Forelimb muscle (tissue), 1 donor: ENCODE results near the gene PACSIN1. TPM values are rescaled to one million over a fixed set of nuclear protein-coding genes. Genes with fewer than 3 reads are reported as not detected.

Experiments
- DNase-seq: peaks from one replicate; pipeline ENCODE4 v3.0.0-alpha.2; 2013; ENCODE audit warnings: low read depth
- polyA plus RNA-seq: library from polyadenylated mRNA; unstranded; fragments of 120-200 nt; gene quantifications from one replicate; pipeline ENCODE4 v1.2.1, GENCODE V29; 2013; ENCODE audit not compliant: insufficient read length

PACSIN1 gene
- polyA plus RNA-seq, 1 donor: 1.1 TPM

- no peak for DNase-seq
Observed at GRCh38 chr6:34514593-34515472, 49.0 kb downstream of the PACSIN1 start.

DNA sequence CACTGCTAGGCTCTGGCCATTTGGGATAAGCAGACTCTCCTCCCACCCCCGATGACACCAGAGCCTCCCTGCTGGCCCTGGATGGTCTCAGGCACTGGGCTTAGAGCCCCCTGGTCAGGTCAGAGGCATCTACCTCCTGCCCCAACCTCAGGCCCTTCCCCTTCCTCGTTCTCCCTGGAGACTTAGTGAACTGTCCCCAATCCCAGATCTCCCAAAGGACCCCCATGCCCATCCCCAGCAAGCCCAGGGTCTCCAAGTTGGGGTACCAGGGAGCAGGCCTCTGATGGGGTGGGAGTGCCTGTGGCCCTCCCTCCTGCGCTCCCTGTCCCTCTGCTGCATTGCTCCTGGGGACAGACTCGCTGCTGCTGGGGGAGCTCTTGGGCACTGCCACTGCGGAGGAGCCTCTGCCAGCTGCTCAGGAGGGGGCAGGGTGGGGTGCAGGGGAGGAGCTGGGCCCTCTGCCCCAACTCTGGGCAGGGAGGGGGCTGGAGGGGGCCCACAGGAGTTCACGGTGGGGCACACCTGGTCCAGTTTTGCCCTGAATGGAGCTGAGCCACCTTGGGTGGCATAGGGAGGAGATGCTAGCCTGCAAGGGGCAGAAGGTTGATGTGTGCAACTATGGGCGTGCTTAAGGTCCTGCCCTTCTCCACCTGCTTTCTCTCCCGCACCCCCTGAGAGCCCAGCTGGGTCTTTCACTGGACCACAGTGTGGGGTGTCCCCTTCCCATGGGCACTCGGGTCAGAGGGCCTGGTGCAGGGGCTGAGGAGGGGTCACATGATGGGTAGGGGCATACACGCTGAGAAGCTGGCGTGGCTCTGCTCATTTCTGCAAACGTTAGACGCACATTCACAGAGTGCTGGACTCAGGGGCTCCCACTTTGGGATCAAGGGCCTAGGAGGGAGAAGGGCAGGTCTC lies 49.9 kb downstream of the PACSIN1 start:
- DNase-seq: no peak

DNA sequence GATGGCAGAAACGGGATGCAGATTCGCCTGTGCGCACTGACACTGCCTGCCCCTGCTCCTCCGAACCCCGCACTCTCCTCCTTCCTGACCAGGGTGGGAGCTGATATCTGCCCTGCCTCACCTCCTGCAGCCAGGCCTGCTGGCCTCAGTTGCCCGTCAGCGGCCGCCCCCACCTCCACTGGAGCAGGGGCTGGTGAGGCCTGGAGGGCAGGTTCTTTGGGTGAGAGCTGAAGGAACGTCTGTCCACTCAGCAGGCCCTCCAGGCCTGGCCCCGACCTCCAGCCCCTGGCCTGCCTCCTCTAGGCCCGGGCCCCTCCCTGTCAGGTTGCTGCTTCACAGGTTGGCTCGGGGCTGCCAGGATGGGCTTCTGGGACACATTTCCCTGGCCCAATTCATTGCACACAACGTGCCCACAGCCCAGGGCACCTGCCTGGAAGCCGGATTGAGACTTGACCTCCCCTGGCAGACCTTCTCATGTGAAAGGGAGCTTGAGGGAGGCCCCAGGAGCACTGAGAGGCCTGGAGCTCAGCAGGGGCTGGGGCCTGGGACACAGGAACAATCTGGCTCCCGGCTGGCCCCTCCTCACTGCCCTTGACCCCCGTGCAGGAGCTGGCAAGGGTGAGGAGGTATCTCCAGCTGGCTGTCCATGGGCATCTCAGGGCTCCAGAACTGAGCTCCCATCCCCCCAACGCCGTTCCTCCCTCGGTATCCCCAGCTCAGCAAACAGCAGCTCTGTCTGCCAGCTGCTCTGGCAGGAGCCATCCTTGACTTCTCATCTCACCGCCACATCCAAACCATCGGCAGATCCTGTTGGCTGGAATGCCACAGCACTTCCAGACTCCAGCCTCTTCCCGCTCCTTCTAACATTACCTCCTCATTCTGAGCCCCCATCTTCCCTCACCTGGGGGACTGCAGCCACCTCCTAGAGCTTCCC lies 50.8 kb downstream of the PACSIN1 start:
- no peak for DNase-seq

- no peak for DNase-seq
Observed at GRCh38 chr6:34517461-34517881, 51.6 kb downstream of the PACSIN1 start.

DNA sequence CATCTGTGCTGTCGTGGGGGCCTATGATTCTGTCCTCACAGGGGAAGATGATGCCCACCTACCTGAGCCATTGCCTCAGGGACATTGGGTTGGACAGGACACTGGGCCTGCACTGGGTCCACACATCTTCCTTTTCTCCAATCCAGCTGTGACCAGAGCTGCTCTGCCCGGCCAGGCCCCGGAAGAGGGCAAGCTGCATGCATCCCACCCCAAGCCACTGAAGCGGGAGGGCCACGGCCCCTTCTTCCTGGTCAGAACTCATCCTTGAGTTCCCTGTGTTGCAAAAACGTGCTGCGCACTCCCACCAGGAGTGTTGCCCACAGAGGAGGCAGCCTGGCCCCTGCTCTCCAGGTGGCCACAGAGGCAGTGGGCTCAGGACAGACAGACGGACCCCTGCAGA lies 52.1 kb downstream of the PACSIN1 start:
- no peak for DNase-seq

- DNase-seq: no peak
Observed at GRCh38 chr6:34518669-34519365, 52.9 kb downstream of the PACSIN1 start.

DNA sequence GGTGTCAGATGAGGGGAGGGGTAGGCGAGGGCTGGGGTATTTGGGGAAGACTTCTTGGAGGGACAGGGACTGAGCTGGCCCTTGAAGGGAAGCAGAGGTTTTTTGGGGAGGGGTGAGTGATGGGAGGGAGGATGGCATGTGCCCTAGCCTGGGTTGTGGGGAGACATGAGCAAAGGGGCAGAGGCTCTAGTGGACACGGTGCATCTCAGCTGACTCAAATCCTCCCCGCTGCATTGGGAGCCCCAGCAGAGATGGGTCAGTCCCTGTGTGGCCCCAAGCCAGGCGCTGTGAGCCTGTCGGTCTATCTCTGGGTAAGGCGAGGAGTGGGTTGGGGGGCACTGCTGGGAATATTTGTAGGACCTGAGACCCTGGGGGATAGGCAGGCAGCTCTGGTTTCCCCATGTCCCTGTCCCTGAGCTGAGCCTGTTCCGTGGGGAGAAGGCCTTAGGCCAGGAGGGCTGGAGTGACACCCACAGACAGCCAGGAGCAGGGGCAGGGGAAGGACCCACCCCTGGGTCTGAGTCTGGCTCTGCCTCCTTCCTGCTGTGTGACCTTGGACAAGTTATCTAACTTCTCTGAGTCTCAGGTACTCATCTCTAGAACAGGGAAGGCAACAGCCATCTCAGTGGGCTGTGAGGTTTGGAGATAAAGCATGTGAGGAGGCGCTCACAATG lies 54.2 kb downstream of the PACSIN1 start:
- no peak for DNase-seq

DNA sequence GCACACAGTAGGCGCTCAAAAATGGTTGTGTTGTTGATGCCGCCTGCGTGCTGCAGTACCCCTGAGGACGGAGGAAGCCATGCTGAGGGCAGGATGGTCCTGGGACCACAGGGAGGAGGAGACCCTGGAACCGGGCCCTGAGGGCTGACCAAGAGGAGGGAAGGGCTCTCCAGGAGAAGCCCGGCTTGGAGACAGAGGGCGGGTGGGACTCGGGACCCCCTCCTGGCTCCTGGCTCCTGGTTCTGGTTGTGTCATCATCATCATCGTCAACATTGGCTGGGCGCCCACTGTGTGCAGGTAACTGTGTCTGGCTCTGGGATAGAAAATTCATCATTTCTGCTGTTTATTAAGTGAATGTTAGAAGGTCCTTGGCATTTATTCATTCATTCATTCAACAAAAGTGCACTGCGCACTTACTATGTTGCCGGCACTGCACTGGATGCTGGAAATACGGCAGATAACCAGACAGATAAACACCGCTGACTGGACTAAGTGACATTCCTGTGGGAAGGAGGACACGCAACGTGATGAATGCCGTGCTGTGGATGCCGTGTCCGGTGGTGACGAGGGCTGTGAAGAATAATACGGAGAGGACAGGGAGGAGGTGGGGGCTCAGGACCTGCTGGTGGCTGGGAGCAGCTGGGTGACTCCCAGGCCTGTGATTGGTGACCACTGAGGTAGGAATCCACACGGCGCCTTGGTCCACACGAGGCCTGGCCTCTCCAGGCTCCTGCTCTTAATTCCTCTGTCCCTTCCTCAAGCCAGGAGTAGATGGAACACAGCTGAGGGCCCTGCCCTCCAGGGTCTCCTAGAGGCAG lies 55.0 kb downstream of the PACSIN1 start:
- DNase-seq: no peak

- DNase-seq: no peak
Observed at GRCh38 chr6:34521463-34522285, 55.8 kb downstream of the PACSIN1 start.

GRCh38 chr6:34522761-34523160 lies 56.9 kb downstream of the PACSIN1 start:
- no peak for DNase-seq

- no peak for DNase-seq
Observed at GRCh38 chr6:34523441-34524206, 57.7 kb downstream of the PACSIN1 start.

DNA sequence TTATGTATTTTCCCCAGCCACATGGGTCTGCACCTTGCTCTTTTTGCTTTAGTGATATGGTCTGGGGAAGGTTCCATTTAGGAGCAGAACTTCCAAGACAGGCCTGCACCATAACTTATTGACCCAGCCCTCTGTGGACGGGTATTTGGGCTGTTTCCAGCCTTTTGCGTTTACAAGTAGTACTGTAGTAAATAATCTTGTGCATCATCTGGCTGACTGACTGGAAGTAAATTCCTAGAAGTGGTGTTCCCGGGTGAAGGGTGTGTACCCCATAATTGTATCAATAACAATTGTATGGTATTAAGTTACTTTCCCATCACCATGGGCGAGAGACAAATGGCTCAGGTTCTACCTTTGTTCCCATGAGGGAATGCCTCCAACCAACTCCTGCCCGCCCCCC lies 58.6 kb downstream of the PACSIN1 start:
- no peak for DNase-seq

- DNase-seq: no peak
Observed at GRCh38 chr6:34524971-34525370, 59.1 kb downstream of the PACSIN1 start.

GRCh38 chr6:34525431-34526175 lies 59.7 kb downstream of the PACSIN1 start:
- DNase-seq: no peak

DNA sequence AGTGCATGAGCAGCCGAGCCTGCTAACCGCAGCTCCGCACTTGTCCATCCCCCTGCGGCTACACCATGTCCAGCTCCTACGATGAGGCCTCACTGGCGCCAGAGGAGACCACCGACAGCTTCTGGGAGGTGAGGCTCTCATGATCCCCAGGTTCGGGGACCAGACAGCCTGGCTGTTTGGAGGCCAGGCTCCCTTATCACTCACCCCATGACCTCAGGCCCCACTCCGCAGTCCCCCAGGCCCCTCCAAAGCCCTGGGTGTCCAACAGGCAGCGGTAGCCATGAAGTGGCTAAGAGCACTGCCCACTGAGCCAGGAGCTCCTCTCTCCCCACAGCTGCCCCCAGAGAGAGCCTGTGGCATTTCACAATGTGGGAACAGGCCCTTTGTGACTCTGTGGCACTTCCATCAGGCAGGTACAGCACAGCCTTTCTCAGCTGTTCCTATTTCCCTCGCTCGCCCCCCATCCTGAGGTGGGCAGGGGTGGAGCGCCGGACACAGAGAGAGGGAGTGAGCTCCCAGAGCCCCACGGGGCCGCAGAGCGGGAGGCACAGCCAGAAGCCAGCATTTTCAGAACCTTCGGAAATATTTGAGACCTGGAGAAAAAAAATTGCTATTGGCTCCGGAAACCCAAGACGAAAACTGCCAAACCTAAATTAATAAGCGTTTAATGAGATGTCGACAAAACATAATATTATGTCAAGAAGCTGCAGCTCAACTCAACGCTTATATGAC lies 60.5 kb downstream of the PACSIN1 start:
- no peak for DNase-seq

DNA sequence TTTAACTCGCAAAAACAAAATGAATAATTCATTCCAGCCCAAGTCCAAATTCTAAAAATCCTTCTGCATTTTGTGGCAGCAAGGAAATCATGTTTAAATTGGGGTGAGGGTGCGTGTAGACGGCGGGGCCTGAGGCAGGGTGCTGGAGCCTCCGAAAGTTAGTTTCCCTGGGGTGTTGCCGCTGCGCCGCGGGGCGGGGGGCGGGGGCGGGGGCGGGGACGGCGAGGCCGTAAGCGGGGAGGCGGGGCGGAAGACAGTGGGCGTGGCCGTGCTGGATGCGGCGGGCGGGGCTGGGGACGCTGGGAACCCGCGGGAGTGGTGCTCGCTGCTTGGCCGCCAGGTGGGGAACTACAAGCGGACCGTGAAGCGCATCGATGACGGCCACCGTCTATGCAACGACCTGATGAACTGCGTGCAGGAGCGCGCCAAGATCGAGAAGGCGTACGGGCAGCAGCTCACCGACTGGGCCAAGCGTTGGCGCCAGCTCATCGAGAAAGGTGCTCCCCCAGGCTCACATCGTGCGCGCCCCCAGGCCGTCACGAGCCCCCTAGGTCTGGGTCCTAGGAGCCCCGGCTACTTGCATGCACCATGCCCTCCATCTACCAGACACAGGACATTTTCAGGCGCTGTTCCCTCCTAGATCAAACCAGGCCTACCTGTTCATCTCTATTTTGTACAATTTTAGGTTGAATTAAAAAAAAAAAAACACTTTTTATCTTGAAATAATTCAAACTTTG lies 61.3 kb downstream of the PACSIN1 start:
- DNase-seq: peak; percentile 59
